Keratinocyte (primary cell): Measurements from ENCODE around the gene CEP162. TPM values are rescaled to one million over a fixed set of nuclear protein-coding genes. Genes with fewer than 3 reads are reported as not detected.

Experiments used
- DNase-seq: peaks from one replicate; pipeline ENCODE4 v3.0.0-alpha.2; 2011; ENCODE audit warnings: low read depth, missing footprints, low spot score
- FAIRE-seq: peaks from 2 replicates; lab custom pipeline; 2011; peaks lifted over from hg19 to GRCh38; lab: Jason Lieb, UNC
- H2AFZ ChIP-seq: 2 replicates; pipeline ENCODE4 v1.6.0; 2012; ENCODE audit warnings: low read length, control low read depth, inconsistent platforms; ENCODE audit not compliant: control insufficient read depth
- H3K27ac ChIP-seq: 2 replicates; pipeline ENCODE4 v1.5.1; 2011; ENCODE audit warnings: low read length; ENCODE audit not compliant: control insufficient read depth, insufficient read depth
- H3K27me3 ChIP-seq: 3 replicates; pipeline ENCODE4 v1.6.0; 2011; ENCODE audit warnings: low read length; ENCODE audit not compliant: control insufficient read depth, insufficient read depth; ENCODE audit errors: extremely low read depth
- H3K36me3 ChIP-seq, 2 experiments: 2 replicates in 1 of 2; 3 replicates in 1 of 2; pipeline ENCODE4 v1.5.1; 2011; ENCODE audit warnings: low read length in 2 of 2, mild to moderate bottlenecking in 1 of 2; ENCODE audit not compliant: control insufficient read depth in 2 of 2, insufficient read depth in 2 of 2; ENCODE audit errors: extremely low read depth in 1 of 2
- H3K4me1 ChIP-seq: 3 replicates; pipeline ENCODE4 v1.5.1; 2011; ENCODE audit warnings: low read length; ENCODE audit not compliant: control insufficient read depth, insufficient read depth; ENCODE audit errors: extremely low read depth
- H3K4me2 ChIP-seq: 3 replicates; pipeline ENCODE4 v1.6.0; 2011; ENCODE audit warnings: low read depth, low read length; ENCODE audit not compliant: control insufficient read depth, insufficient read depth; ENCODE audit errors: extremely low read depth
- H3K4me3 ChIP-seq, 3 experiments: fragments of 200-600 bp in 1 of 3; sonication (generic) in 1 of 3; 2 replicates in 2 of 3; 3 replicates in 1 of 3; pipeline ENCODE4 v1.5.1; 2011 to 2016; ENCODE audit warnings: low read length in 3 of 3, mild to moderate bottlenecking in 3 of 3, control low read depth in 2 of 3, inconsistent platforms in 1 of 3, low read depth in 1 of 3, mixed read lengths in 1 of 3, mixed run types in 1 of 3, moderate library complexity in 1 of 3; ENCODE audit not compliant: control insufficient read depth in 2 of 3, insufficient read depth in 2 of 3; ENCODE audit errors: extremely low read depth in 1 of 3
- H3K79me2 ChIP-seq: 2 replicates; pipeline ENCODE4 v1.6.0; 2012; ENCODE audit warnings: low read length; ENCODE audit not compliant: control insufficient read depth, insufficient read depth
- H3K9ac ChIP-seq: 3 replicates; pipeline ENCODE4 v1.6.0; 2011; ENCODE audit warnings: low read length; ENCODE audit not compliant: control insufficient read depth, insufficient read depth; ENCODE audit errors: extremely low read depth
- H3K9me1 ChIP-seq: 3 replicates; pipeline ENCODE4 v1.6.0; 2011; ENCODE audit warnings: low read length; ENCODE audit not compliant: control insufficient read depth, insufficient read depth; ENCODE audit errors: extremely low read depth
- H3K9me3 ChIP-seq: 2 replicates; pipeline ENCODE4 v1.5.1; 2012; ENCODE audit warnings: low read depth, low read length; ENCODE audit not compliant: control insufficient read depth
- H4K20me1 ChIP-seq: 3 replicates; pipeline ENCODE4 v1.6.0; 2011; ENCODE audit warnings: low read length; ENCODE audit not compliant: control insufficient read depth, insufficient read depth; ENCODE audit errors: extremely low read depth
- CTCF ChIP-seq, 3 experiments: IDR thresholded peaks in 1 of 3; conservative IDR thresholded peaks in 1 of 3; optimal IDR thresholded peaks in 1 of 3; 2 replicates in 2 of 3; 3 replicates in 1 of 3; pipeline versions ENCODE3 to v1.5.1; 2011; ENCODE audit warnings: low read length in 3 of 3, mild to moderate bottlenecking in 3 of 3, moderate library complexity in 2 of 3, control low read depth in 1 of 3, inconsistent platforms in 1 of 3; ENCODE audit not compliant: insufficient read depth in 2 of 3; ENCODE audit errors: extremely low read depth in 1 of 3
- EZH2 ChIP-seq: IDR thresholded peaks from one replicate; pipeline ENCODE4 v1.6.1; 2012; ENCODE audit warnings: inconsistent platforms, mild to moderate bottlenecking, low read length, moderate library complexity
- dilution Hi-C: fragments of 300-500 bp; cut with MboI; formaldehyde crosslinking; loops from one replicate; pipeline ENCODE4 v1.7.0; 2020; ENCODE audit warnings: low sequenced_read_pairs; ENCODE audit not compliant: extremely low pct_ligation_motif_present
- polyA plus RNA-seq, 5 experiments: library from polyadenylated mRNA; depleted of rRNA in 3 of 5; stranded (reverse) in 3 of 5; stranded (forward) in 1 of 5; unstranded in 1 of 5; fragments of >200 nt; gene quantifications; 1 replicate in 1 of 5; 2 replicates in 3 of 5; 3 replicates in 1 of 5; pipeline versions ENCODE4 v1.2.1 to v1.2.3, GENCODE V29; 2011 to 2012; ENCODE audit warnings: missing spikeins in 2 of 5, low read depth in 1 of 5, low replicate concordance in 1 of 5

CEP162 gene
- polyA plus RNA-seq, 1 donor (not counting 4 experiments of a cell fraction or from before 2014, with no cell fraction given), result 2.6 TPM

GRCh38 chr6:84220809-84221409 lies 6.5 kb downstream of the CEP162 start:
- FAIRE-seq (no peak), DNase-seq (no peak)
- no peaks in the 10 kb centered on the region for H3K79me2 ChIP-seq
- no peaks in the 10 kb centered on the region for H3K27me3 ChIP-seq
- TF ChIP-seq CTCF (optimal IDR thresholded peaks at IDR 0.05 in 1 of 3, IDR thresholded peaks at IDR 0.05 in 1 of 3, conservative IDR thresholded peaks at IDR 0.05 in 1 of 3; ENCODE audit: extremely low read depth in 1 of 3, insufficient read depth in 2 of 3, low read length in 3 of 3), result no peak
- TF ChIP-seq EZH2, result no peak
- no peaks in the 10 kb centered on the region for H3K4me1 ChIP-seq
- H3K36me3 ChIP-seq, result peaks cover 0 to under 1% of the 10 kb centered on the region in 2 experiments
- no peaks in the 10 kb centered on the region for H3K9me3 ChIP-seq
- no peaks in the 10 kb centered on the region for H3K9me1 ChIP-seq
- no peak overlapping the region for H2AFZ ChIP-seq
- no peaks in the 10 kb centered on the region for H4K20me1 ChIP-seq
- no peak overlapping the region for H3K4me2 ChIP-seq
- no peak overlapping the region for H3K27ac ChIP-seq
- H3K9ac ChIP-seq, result no peak overlapping the region
- H3K4me3 ChIP-seq, result no peak overlapping the region
- dilution Hi-C loops, result no loop called here

- H3K4me2 ChIP-seq, result no peak overlapping the region
- H3K36me3 ChIP-seq, result no peaks in the 10 kb centered on the region
- no peaks in the 10 kb centered on the region for H3K9me3 ChIP-seq
- dilution Hi-C loops, result no loop called here
- FAIRE-seq (no peak), DNase-seq (no peak)
- no peak overlapping the region for H2AFZ ChIP-seq
- H3K27ac ChIP-seq, result no peak overlapping the region
- no peaks in the 10 kb centered on the region for H3K79me2 ChIP-seq
- H3K9ac ChIP-seq, result no peak overlapping the region
- no peaks in the 10 kb centered on the region for H3K27me3 ChIP-seq
- H3K4me1 ChIP-seq, result no peaks in the 10 kb centered on the region
- H4K20me1 ChIP-seq, result no peaks in the 10 kb centered on the region
- H3K4me3 ChIP-seq, result no peak overlapping the region
- H3K9me1 ChIP-seq, result no peaks in the 10 kb centered on the region
- TF ChIP-seq EZH2 (no peak), CTCF (optimal IDR thresholded peaks at IDR 0.05 in 1 of 3, IDR thresholded peaks at IDR 0.05 in 1 of 3, conservative IDR thresholded peaks at IDR 0.05 in 1 of 3; ENCODE audit: extremely low read depth in 1 of 3, insufficient read depth in 2 of 3, low read length in 3 of 3) (no peak)
Measured at GRCh38 chr6:84218091-84218490, 9.4 kb downstream of the CEP162 start.
